ENCODE results near the gene AK9. TPM values are rescaled to one million over a fixed set of nuclear protein-coding genes. Genes with fewer than 3 reads are reported as not detected.

Gene AK9
- polyA plus RNA-seq, 1 donor from 2014 or later = 27.7 TPM

DNA sequence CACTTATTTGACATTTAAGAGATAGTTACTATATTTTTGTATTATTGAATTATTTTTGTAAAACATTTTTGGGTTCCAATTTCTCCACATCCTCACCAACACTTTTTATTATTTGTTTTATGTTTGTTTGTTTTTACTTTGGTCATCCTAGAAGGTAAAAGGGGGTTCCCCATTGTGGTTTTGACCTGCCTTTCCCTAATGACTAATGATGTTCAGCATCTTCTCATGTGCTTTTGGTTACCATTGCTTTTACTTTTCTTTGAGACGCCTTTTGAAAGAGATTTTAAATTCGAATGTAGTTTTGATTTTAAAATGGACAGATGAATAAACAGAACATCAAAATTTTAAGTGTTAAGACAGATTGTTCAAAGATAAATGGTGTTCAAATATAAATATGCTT lies 46.9 kb downstream of the AK9 start:
- Histone ChIP-seq H3K4me3 (ENCODE audit: low read length) (no peak overlapping the region), H3F3A (ENCODE audit: insufficient read depth, low read length, poor library complexity, severe bottlenecking) (no peaks in the 10 kb centered on the region), H3K27me3 (ENCODE audit: insufficient read depth, low read depth, low read length) (no peaks in the 10 kb centered on the region), H4K20me1 (ENCODE audit: insufficient read depth) (no peaks in the 10 kb centered on the region), H3K9me3 (ENCODE audit: low read length) (peaks cover 2% of the 10 kb centered on the region), H3K9me2 (ENCODE audit: insufficient read depth, low read length) (no peaks in the 10 kb centered on the region), H3K27ac (ENCODE audit: low read length) (no peak overlapping the region), H3K79me2 (replicated peaks; ENCODE audit: insufficient read depth, low read length) (no peaks in the 10 kb centered on the region), H3K9ac (ENCODE audit: low read length) (no peak overlapping the region), H2AFZ (ENCODE audit: low read depth, low read length) (no peak overlapping the region), H3K4me2 (ENCODE audit: low read length) (no peak overlapping the region), H3K36me3 (ENCODE audit: insufficient read depth, low read length) (no peaks in the 10 kb centered on the region)
- TF ChIP-seq EP300 (conservative IDR thresholded peaks at IDR 0.05; ENCODE audit: poor library complexity, severe bottlenecking) = no peak
- no peak for TF ChIP-seq EZH2 (IDR thresholded peaks at IDR 0.05; ENCODE audit: borderline replicate concordance, insufficient read depth, low read length, poor library complexity, severe bottlenecking)
- TF ChIP-seq, protein P1, sequence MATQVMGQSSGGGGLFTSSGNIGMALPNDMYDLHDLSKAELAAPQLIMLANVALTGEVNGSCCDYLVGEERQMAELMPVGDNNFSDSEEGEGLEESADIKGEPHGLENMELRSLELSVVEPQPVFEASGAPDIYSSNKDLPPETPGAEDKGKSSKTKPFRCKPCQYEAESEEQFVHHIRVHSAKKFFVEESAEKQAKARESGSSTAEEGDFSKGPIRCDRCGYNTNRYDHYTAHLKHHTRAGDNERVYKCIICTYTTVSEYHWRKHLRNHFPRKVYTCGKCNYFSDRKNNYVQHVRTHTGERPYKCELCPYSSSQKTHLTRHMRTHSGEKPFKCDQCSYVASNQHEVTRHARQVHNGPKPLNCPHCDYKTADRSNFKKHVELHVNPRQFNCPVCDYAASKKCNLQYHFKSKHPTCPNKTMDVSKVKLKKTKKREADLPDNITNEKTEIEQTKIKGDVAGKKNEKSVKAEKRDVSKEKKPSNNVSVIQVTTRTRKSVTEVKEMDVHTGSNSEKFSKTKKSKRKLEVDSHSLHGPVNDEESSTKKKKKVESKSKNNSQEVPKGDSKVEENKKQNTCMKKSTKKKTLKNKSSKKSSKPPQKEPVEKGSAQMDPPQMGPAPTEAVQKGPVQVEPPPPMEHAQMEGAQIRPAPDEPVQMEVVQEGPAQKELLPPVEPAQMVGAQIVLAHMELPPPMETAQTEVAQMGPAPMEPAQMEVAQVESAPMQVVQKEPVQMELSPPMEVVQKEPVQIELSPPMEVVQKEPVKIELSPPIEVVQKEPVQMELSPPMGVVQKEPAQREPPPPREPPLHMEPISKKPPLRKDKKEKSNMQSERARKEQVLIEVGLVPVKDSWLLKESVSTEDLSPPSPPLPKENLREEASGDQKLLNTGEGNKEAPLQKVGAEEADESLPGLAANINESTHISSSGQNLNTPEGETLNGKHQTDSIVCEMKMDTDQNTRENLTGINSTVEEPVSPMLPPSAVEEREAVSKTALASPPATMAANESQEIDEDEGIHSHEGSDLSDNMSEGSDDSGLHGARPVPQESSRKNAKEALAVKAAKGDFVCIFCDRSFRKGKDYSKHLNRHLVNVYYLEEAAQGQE (IDR thresholded peaks at IDR 0.05; ENCODE audit: borderline replicate concordance) = no peak
- TF ChIP-seq, protein P2, sequence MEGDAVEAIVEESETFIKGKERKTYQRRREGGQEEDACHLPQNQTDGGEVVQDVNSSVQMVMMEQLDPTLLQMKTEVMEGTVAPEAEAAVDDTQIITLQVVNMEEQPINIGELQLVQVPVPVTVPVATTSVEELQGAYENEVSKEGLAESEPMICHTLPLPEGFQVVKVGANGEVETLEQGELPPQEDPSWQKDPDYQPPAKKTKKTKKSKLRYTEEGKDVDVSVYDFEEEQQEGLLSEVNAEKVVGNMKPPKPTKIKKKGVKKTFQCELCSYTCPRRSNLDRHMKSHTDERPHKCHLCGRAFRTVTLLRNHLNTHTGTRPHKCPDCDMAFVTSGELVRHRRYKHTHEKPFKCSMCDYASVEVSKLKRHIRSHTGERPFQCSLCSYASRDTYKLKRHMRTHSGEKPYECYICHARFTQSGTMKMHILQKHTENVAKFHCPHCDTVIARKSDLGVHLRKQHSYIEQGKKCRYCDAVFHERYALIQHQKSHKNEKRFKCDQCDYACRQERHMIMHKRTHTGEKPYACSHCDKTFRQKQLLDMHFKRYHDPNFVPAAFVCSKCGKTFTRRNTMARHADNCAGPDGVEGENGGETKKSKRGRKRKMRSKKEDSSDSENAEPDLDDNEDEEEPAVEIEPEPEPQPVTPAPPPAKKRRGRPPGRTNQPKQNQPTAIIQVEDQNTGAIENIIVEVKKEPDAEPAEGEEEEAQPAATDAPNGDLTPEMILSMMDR (IDR thresholded peaks at IDR 0.05; ENCODE audit: poor library complexity, severe bottlenecking) = no peak
- TF ChIP-seq TAF1 (IDR thresholded peaks at IDR 0.05; ENCODE audit: low read depth) = no peak
- TF ChIP-seq POLR2AphosphoS5 (IDR thresholded peaks at IDR 0.05) = no peak
- no peak for TF ChIP-seq SMC3 (conservative IDR thresholded peaks at IDR 0.05; ENCODE audit: poor library complexity)
- no peak for TF ChIP-seq MXI1 (conservative IDR thresholded peaks at IDR 0.05; ENCODE audit: poor library complexity, severe bottlenecking)
- no peak for TF ChIP-seq RAD21 (conservative IDR thresholded peaks at IDR 0.05)

DNA sequence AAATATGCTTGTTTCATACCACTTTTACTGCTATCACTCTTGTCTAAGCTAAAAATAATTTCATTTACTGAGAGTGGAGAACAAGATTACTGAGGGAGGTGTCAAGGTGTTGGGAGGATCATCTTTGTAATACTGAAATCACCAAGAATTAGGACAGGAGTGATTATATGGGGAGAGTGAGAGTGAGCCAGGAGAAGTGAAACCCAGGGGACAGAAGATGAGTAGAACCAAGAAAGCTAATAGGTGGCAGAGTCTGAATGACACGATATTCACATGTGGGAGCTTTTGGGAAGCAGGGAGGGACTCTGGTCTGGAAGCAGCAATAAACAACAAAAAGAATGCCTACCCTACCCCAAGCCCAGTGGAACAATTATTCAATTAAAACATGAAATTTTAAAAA lies 58.6 kb downstream of the AK9 start:
- Histone ChIP-seq H4K20me1 (ENCODE audit: insufficient read depth) (no peaks in the 10 kb centered on the region), H3K36me3 (ENCODE audit: insufficient read depth, low read length) (no peaks in the 10 kb centered on the region), H3K27ac (ENCODE audit: low read length) (no peak overlapping the region), H2AFZ (ENCODE audit: low read depth, low read length) (no peak overlapping the region), H3K27me3 (ENCODE audit: insufficient read depth, low read depth, low read length) (no peaks in the 10 kb centered on the region), H3K9me2 (ENCODE audit: insufficient read depth, low read length) (no peaks in the 10 kb centered on the region), H3K79me2 (replicated peaks; ENCODE audit: insufficient read depth, low read length) (no peaks in the 10 kb centered on the region), H3K9ac (ENCODE audit: low read length) (no peak overlapping the region), H3K4me2 (ENCODE audit: low read length) (no peak overlapping the region), H3K9me3 (ENCODE audit: low read length) (no peaks in the 10 kb centered on the region), H3F3A (ENCODE audit: insufficient read depth, low read length, poor library complexity, severe bottlenecking) (no peaks in the 10 kb centered on the region), H3K4me3 (ENCODE audit: low read length) (no peak overlapping the region)
- TF ChIP-seq MXI1 (conservative IDR thresholded peaks at IDR 0.05; ENCODE audit: poor library complexity, severe bottlenecking) = no peak
- no peak for TF ChIP-seq POLR2AphosphoS5 (IDR thresholded peaks at IDR 0.05)
- TF ChIP-seq, protein P2 (IDR thresholded peaks at IDR 0.05; ENCODE audit: poor library complexity, severe bottlenecking) = no peak
- TF ChIP-seq SMC3 (conservative IDR thresholded peaks at IDR 0.05; ENCODE audit: poor library complexity) = no peak
- TF ChIP-seq TAF1 (IDR thresholded peaks at IDR 0.05; ENCODE audit: low read depth) = no peak
- no peak for TF ChIP-seq RAD21 (conservative IDR thresholded peaks at IDR 0.05)
- TF ChIP-seq, protein P1 (IDR thresholded peaks at IDR 0.05; ENCODE audit: borderline replicate concordance) = no peak

Data from neural cell (in vitro differentiated cells).